IPS-NIHi11 (cell line): ENCODE results near the gene ADAMTS7.
"Not testable (repeated sequence)": the region's sequence is repeated elsewhere in the genome, so short reads cannot be mapped to it uniquely, and the experiment has no call there.

Experiments used
- DNase-seq: peaks from one replicate; pipeline ENCODE4 v3.0.0; 2012; ENCODE audit warnings: mixed read lengths, low spot score

The ADAMTS7 gene

GRCh38 chr15:78828920-78829319, 17.7 kb upstream of the ADAMTS7 start:
- DNase-seq, result no peak

DNA sequence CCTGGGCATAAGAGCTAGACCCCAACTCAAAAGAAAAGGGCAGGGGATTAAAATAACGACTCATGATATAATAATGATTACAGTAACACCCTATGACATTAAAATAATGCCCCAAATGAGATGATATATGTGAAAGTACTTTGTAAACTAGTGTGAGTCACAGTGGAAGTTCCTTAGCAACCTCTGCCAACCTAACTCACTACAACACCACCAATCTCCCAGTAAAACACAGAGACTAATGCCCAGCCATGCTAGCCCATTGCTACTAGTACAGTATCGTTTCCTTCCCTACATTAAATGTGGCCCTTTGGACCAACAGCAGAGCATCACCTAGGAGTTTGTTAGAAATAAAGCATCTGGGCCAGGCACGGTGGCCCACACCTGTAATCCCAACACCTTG, 11.2 kb upstream of the ADAMTS7 start:
- DNase-seq, result no peak

- DNase-seq, result no peak
These were observed 540 bp upstream of the ADAMTS7 start for GRCh38 chr15:78811825-78812183.

- DNase-seq, result peak; percentile 69
These were observed 721 bp downstream of the ADAMTS7 start for GRCh38 chr15:78810362-78811123.

GRCh38 chr15:78810003-78810361, 1.3 kb downstream of the ADAMTS7 start:
- DNase-seq, result no peak

DNA sequence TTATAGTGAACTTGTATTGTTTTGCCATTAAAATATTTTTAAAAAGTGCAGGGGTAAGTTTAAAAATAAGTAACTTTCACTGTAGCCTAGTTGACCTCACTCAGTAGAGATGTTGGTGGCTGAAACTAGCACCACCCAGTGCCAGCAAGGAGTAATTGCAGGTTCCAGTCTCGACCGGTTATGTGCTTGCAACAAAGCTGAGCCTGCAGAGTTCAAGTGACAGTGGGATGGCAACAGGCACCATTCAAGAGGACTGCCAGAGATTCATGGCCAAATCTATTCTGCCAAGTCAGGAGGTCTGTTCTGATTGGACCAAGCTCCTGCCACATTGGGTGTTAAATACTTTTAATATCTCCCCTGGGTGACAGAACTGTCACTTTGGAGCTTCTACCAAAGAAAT, 2.7 kb downstream of the ADAMTS7 start:
- peak; percentile 61 for DNase-seq

- DNase-seq, result no peak
These were observed 3.9 kb downstream of the ADAMTS7 start for GRCh38 chr15:78807359-78807758.

DNA sequence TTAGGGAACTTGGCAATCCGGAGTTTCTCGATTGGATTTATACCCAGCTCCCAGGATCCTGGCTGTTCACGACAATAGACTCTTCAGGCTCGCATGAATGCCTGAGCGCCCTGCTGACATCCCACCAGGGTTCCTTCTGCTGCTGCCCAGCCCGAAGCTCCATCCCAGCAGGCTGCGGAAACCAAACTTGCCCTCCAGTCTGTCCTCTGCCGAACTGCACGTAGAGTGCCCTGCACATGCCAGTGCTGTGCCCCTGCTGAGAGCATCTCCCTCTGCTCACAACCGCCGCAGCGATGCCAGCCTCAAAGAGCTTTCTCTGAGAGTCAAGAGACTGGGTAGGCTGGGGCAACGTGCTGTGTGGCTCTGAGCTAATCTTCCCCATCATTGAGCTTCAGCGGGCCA, 6.9 kb downstream of the ADAMTS7 start:
- DNase-seq, result peak; percentile 38

DNA sequence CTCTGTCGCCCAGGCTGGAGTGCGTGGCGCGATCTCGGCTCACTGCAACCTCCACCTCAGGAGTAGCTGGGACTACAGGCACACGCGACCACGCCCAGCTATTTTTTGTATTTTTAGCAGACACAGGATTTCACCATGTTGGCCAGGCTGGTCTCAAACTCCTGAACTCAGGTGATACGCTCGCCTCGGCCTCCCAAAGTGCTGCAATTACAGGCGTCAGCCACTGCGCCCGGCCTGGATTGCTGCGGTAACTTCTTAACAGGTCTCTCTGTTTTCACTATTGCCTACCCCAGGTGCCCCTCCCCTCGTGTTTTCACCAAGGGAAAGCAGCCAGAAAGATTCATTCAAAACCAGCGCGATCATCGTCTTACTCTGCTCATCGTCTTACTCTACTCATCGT, 10.5 kb downstream of the ADAMTS7 start:
- no peak for DNase-seq

DNA sequence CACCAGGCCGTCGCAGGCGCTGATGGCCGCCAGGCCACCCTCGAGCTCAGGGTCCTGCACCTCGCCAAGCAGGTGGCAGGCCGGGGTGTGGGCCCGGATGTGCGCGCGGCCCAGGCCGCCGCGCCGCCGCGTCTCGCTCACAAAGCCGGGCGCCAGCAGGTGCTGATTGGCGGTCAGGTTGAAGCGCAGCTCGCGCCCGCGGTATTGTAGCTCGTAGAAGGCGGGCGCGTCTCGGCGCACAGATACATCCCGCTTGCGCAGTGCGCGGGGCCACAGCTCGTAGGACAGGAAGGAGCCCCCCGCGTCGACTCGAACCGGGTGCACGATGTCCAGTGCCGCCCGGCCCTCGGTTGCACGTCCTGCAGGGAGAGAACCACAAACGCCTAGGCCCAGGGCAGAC, 11.1 kb downstream of the ADAMTS7 start:
- DNase-seq, result no peak

- DNase-seq, result not testable (repeated sequence)
These were observed 12.2 kb downstream of the ADAMTS7 start for GRCh38 chr15:78799102-78799501.

- not testable (repeated sequence) for DNase-seq
These were observed 12.9 kb downstream of the ADAMTS7 start for GRCh38 chr15:78798355-78798754.

DNA sequence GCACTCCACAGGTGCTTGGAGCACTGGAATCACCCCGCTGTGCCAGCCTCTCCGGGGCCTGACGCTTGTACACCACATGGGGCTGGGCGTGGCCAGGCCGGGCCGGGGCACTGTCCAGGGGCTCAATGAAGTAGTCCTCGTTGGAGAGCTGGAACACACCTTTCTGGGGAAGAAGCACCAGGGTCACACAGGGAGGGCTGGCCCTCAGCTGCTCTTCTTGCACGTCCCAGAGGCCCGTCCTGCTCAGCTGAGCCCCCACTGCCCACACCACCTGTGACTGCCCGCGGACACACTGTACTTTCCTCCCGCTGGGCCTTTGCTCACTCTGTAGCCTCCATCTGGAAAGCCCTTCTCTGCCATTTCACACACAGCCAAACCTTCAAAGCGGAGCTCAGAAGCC, 13.3 kb downstream of the ADAMTS7 start:
- DNase-seq, result no peak

DNA sequence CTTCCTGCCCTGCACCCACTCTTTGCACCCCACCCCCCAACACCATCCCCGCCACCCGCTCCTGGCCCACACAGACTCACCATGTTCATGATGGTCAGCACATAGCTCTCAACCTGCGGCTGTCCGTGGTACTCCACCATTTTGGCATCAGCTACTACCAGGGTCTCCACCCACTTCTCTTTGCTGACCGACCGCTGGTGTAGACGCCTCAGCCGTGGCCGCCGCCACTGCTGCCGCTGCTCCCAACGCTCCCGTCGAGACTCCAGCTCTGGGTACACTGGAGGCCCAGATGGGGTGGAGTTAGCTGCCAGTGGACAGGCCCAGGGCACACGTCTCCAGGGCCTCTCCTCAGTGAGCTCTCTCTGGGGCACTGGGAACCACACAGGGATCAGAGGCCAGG, 14.8 kb downstream of the ADAMTS7 start:
- no peak for DNase-seq

DNA sequence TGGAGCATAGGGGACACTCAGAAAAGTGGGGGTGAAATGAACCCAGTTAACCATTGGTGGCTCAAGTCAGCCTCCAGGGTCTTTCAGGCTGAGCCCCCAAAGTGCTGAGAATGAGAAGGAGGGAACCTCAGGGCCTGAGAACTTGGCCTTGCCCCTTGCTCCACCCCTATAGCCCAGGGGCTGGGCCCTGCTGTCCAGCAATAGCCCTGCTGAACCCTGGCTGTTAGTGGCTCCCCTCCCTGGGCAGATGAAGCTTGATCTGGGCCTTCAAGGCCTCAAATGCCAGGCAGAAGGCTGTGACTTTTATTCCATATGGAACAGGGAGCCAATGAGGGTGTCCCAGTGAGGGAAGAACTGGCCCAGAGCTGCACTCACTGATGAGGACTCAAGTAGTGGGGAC, 16.2 kb downstream of the ADAMTS7 start:
- peak; percentile 39 for DNase-seq

- not testable (repeated sequence) for DNase-seq
These were observed 16.8 kb downstream of the ADAMTS7 start for GRCh38 chr15:78794446-78794845.

- DNase-seq, result no peak
These were observed 19.9 kb downstream of the ADAMTS7 start for GRCh38 chr15:78791357-78791756.

GRCh38 chr15:78790027-78790426, 21.2 kb downstream of the ADAMTS7 start:
- no peak for DNase-seq

- DNase-seq, result no peak
These were observed 21.6 kb downstream of the ADAMTS7 start for GRCh38 chr15:78789615-78790014.

DNA sequence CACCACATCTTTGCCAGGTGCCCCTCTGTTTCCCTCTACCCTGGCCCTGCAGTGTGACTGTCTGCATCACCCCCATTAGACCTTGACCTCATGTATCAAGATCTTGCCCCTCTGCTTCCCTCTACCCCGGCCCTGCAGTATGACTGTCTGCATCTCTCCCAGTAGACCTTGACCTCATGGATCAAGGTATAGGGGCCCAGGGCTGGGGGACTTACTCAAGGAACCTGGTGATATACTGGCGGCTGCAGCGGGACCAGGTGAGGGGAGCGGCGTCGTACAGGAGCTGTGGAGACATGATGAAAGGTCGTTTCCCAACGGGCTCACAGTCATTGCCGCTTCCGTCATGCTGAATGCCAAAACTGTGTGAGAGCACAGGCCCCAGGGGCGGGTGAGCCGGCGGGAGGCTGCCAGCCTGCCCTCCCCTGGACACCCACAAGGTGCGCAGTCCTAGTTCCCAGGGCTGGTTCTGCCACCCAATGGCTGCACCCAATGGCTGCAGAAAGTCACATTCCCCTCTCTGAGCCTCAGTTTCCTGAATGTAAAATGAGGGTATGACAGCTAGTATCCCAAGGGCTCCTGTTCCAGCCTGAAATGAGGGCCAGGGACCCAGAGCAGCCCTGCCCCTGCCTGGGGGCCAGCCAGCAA, 23.1 kb downstream of the ADAMTS7 start:
- no peak for DNase-seq

DNA sequence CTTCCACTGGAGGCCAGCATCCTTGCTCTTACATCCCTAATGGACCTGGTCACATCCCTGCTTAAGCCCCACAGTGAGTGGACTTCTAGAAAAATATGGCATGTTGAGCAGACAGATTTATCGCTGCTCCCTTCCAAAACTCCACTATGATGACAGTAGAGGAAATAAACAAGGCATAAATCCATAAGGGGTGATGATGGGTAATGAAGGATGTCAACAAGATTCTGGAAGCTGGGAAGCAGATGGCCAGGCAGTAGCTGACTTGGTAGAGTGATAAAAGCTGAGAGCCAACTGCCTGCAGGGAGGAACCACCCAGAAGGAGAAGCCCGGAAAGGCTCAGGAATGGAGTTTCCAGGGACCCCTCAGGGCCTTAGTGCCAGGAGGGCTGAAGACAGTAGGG, 28.9 kb downstream of the ADAMTS7 start:
- DNase-seq, result not testable (repeated sequence)

DNA sequence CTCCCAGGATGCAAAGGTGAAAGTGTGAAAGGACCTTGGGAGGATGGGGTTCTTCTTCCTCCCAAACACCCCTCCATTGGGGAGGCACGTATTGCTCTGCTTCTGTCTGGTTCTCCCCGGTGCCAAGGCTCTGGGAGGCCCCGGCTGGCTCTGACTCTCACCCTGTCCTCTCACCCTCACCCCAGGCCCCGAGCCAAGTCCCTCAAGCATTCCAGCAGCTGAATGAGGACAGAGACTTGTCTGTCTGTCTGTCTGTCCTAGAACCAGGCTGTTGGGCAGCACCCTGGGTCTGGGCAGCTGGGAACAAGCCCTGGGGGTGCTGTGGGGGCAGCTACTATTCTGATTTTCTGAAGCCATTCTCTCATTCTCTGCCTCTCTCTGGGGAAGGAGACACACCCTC, 29.9 kb downstream of the ADAMTS7 start:
- not testable (repeated sequence) for DNase-seq

DNA sequence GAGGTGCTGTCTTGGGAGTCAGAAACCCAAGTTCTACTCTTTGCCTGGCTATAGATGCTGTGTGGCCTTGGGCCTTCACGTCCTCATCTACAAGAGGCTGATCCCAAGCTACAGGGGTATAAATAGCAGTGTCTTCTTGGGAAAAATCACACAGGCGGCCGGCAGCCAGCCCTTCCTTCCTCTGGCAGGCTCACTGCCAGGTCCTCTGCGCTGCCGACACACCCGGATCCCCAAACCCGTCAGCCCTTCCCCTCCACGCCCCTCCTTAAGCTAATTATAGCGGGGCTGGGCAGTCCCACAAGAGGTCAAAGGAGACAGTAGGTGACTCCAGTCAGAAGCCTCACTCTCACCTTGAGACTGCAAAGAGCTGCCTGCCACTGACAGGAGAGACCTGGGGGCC, 31.3 kb downstream of the ADAMTS7 start:
- not testable (repeated sequence) for DNase-seq
